ENCODE results near the gene PFKFB2.

DNA sequence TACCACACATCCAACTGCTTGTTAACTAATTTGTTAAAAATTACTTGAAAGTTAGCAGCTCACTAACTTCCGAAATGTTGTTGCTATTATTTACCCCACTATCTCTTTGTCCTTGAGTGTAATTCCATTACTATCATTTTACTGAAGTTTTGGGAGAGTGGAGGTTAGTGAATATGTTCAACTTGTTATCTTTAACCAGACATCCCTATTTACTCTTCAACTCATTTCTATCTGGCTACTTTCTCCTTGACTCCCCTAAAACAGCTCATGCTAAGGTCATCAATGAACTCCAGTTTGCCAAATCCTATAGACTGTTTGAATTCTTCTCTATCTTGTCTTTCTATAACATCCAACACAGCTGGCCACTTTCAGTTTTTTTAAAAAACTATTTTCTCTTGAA, 16.2 kb upstream of the PFKFB2 start:
- TF ChIP-seq, protein P1, sequence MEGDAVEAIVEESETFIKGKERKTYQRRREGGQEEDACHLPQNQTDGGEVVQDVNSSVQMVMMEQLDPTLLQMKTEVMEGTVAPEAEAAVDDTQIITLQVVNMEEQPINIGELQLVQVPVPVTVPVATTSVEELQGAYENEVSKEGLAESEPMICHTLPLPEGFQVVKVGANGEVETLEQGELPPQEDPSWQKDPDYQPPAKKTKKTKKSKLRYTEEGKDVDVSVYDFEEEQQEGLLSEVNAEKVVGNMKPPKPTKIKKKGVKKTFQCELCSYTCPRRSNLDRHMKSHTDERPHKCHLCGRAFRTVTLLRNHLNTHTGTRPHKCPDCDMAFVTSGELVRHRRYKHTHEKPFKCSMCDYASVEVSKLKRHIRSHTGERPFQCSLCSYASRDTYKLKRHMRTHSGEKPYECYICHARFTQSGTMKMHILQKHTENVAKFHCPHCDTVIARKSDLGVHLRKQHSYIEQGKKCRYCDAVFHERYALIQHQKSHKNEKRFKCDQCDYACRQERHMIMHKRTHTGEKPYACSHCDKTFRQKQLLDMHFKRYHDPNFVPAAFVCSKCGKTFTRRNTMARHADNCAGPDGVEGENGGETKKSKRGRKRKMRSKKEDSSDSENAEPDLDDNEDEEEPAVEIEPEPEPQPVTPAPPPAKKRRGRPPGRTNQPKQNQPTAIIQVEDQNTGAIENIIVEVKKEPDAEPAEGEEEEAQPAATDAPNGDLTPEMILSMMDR (IDR thresholded peaks at IDR 0.05) = no peak
- no peak for TF ChIP-seq POLR2A (IDR thresholded peaks at IDR 0.05)
